SK-MEL-5 (cell line): Measurements from ENCODE around the gene SCGB1D4. TPM values are rescaled to one million over a fixed set of nuclear protein-coding genes. Genes with fewer than 3 reads are reported as not detected.

ENCODE experiments used
- total RNA-seq: library from RNA; depleted of rRNA; stranded (reverse); fragments of >200 nt; shearing (Covaris generic); gene quantifications from 2 replicates; pipeline ENCODE4 v1.2.3, GENCODE V29; 2014; rRNA removed

The SCGB1D4 gene
- total RNA-seq, 1 experiment from 2014 or later = not detected

Other genes with a start within 250 kb of the SCGB1D4 start
- gene INCENP, start 175.1 kb downstream of the SCGB1D4 start, total RNA-seq = 54.5 and 61.8 TPM in 2 replicates
- not detected in 2 replicates for gene SCGB1D1, start 108.9 kb downstream of the SCGB1D4 start, total RNA-seq
- not detected in 2 replicates for gene SCGB2A1, start 90.4 kb downstream of the SCGB1D4 start, total RNA-seq
- gene SCGB1D2, start 56.8 kb downstream of the SCGB1D4 start, total RNA-seq = 4.5 and 6.0 TPM in 2 replicates
- gene SCGB2A2, start 28.9 kb downstream of the SCGB1D4 start, total RNA-seq = not detected in 2 replicates
- gene ASRGL1, start 38.4 kb upstream of the SCGB1D4 start, total RNA-seq = 7.2 and 8.0 TPM in 2 replicates
- not detected in 2 replicates for gene SCGB1A1, start 120.0 kb upstream of the SCGB1D4 start, total RNA-seq
- gene AHNAK, start 247.7 kb upstream of the SCGB1D4 start, total RNA-seq = 11.3 and 14.3 TPM in 2 replicates